ENCODE results near the gene GPR87. TPM values are rescaled to one million over a fixed set of nuclear protein-coding genes. Genes with fewer than 3 reads are reported as not detected.

GPR87 gene
- total RNA-seq, 1 donor from 2014 or later: not detected

DNA sequence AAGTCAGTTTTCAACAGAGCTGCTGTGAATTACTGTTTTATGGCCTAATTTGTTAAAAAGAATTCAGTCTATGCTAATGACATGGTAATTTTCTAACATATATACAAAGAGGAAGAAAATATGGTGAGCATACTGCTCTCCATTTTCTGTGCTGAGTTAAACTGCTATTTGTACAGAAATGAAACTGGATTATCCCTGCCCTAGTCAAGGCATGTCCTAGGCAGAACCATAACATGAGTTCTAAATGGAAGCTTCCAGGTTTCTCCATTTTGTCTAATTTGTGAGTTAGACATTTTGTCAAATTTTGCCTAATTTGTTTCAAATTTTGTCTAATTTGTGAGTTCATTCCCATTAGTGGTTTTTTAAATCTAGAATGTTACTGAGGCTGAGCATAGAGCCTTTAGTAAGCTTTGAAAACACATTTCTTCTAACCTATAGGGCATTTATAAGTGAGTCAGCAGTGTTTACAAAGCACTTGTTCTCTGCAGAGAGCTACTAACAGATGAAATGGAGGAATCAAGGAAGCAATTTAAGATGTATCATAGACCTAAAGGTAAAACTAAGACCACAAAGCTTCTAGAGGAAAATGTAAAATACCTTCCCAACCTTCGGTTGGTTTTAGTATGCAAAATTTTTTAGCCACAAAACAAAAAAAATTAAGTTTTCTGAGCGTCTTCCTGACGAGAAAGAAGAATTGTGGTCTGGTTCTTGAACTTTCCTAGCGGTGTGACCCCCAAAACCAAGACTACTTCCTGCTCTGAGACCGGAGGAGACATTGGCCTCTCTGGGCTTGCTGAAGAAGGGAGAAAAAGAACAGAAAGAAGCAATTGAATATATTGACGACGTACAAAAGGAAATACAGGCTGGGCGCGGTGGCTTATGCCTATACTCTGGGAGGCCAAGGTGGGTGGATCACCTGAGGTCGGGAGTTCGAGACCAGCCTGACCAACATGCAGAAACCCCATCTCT lies 48.1 kb downstream of the GPR87 start:
- Mint-ChIP-seq H3K27ac (ENCODE audit: unreplicated experiment) (no peak overlapping the region), H3K27me3 (ENCODE audit: low read depth) (no peaks in the 10 kb centered on the region), H3K4me1 (peaks cover 10% of the 10 kb centered on the region), H3K9me3 (no peaks in the 10 kb centered on the region), H3K36me3 (ENCODE audit: low read depth) (peaks cover 3% of the 10 kb centered on the region), H3K4me3 (no peak overlapping the region)
- no peak for DNase-seq (ENCODE audit: low read depth, low spot score)
- TF ChIP-seq, protein P1, sequence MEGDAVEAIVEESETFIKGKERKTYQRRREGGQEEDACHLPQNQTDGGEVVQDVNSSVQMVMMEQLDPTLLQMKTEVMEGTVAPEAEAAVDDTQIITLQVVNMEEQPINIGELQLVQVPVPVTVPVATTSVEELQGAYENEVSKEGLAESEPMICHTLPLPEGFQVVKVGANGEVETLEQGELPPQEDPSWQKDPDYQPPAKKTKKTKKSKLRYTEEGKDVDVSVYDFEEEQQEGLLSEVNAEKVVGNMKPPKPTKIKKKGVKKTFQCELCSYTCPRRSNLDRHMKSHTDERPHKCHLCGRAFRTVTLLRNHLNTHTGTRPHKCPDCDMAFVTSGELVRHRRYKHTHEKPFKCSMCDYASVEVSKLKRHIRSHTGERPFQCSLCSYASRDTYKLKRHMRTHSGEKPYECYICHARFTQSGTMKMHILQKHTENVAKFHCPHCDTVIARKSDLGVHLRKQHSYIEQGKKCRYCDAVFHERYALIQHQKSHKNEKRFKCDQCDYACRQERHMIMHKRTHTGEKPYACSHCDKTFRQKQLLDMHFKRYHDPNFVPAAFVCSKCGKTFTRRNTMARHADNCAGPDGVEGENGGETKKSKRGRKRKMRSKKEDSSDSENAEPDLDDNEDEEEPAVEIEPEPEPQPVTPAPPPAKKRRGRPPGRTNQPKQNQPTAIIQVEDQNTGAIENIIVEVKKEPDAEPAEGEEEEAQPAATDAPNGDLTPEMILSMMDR (conservative IDR thresholded peaks at IDR 0.05): no peak

DNA sequence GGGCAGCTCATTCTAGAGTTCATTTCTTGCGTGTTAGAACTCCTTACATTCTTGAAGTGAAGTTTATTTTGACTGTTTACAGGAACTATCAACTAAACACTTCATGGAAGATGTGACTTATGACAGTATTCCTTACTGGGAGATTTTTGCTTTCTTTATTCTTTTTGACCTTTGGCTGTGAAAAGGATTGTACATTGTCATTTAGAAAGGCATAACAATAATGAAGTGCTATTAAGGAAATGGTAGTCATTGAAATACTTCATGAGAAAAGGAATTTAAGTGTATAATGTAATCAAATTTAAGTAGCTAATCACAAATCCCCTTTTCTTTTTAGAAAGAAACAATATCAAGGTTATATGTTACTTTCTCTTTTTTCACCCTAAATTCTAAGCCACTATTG lies 49.6 kb downstream of the GPR87 start:
- H3K27me3 Mint-ChIP-seq (ENCODE audit: low read depth): no peaks in the 10 kb centered on the region
- H3K9me3 Mint-ChIP-seq: no peaks in the 10 kb centered on the region
- TF ChIP-seq, protein P1 (conservative IDR thresholded peaks at IDR 0.05): no peak
- H3K27ac Mint-ChIP-seq (ENCODE audit: unreplicated experiment): no peak overlapping the region
- H3K4me1 Mint-ChIP-seq: peaks cover 10% of the 10 kb centered on the region
- H3K36me3 Mint-ChIP-seq (ENCODE audit: low read depth): peaks cover 3% of the 10 kb centered on the region
- H3K4me3 Mint-ChIP-seq: no peak overlapping the region
- no peak for DNase-seq (ENCODE audit: low read depth, low spot score)

DNA sequence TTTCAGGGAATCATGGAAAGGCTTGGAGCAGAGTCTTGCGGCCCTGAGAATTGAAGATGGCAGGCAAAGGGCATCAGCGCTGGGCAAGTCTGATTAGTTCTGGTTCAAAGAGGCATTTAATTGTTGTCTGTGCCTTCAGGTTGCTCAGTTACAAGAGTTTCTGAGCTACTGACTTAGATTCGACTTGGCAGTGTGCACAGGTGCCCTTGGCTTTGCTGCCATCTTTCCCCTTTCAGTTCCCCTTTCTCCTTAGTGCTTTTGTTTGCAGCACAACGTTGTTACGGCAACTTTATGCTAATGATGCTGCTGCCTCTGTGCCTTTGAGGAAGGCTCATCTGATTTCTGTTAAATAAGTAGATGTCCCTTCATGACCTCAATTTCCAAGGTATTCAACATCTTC lies 50.8 kb downstream of the GPR87 start:
- Mint-ChIP-seq H3K9me3 (no peaks in the 10 kb centered on the region), H3K36me3 (ENCODE audit: low read depth) (peaks cover 3% of the 10 kb centered on the region), H3K4me1 (peaks cover 10% of the 10 kb centered on the region), H3K27ac (ENCODE audit: unreplicated experiment) (no peak overlapping the region), H3K27me3 (ENCODE audit: low read depth) (no peaks in the 10 kb centered on the region), H3K4me3 (no peak overlapping the region)
- no peak for DNase-seq (ENCODE audit: low read depth, low spot score)
- TF ChIP-seq, protein P1 (conservative IDR thresholded peaks at IDR 0.05): no peak

DNA sequence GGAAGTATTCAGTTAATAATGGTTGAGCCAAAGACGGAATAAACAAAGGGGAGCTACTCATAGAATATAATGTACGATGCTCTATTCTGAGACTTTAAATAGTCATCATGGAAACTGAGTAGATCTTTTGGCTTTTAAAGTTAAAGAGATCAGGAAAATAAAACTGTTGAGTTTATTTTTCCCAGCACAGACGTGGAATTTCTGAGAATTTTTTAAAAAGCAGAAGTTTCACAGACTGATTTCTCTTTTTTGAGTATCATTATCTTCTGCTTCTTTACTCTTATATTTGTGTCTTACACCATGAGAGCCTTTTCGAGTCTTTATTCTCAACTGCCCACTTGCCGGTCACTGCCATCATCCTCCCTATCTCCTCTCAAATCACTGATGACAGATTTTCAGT lies 51.5 kb downstream of the GPR87 start:
- peaks cover 10% of the 10 kb centered on the region for H3K4me1 Mint-ChIP-seq
- peaks cover 5% of the 10 kb centered on the region for H3K36me3 Mint-ChIP-seq (ENCODE audit: low read depth)
- no peak for DNase-seq (ENCODE audit: low read depth, low spot score)
- H3K27me3 Mint-ChIP-seq (ENCODE audit: low read depth): no peaks in the 10 kb centered on the region
- no peak overlapping the region for H3K4me3 Mint-ChIP-seq
- TF ChIP-seq, protein P1 (conservative IDR thresholded peaks at IDR 0.05): no peak
- no peak overlapping the region for H3K27ac Mint-ChIP-seq (ENCODE audit: unreplicated experiment)
- no peaks in the 10 kb centered on the region for H3K9me3 Mint-ChIP-seq

DNA sequence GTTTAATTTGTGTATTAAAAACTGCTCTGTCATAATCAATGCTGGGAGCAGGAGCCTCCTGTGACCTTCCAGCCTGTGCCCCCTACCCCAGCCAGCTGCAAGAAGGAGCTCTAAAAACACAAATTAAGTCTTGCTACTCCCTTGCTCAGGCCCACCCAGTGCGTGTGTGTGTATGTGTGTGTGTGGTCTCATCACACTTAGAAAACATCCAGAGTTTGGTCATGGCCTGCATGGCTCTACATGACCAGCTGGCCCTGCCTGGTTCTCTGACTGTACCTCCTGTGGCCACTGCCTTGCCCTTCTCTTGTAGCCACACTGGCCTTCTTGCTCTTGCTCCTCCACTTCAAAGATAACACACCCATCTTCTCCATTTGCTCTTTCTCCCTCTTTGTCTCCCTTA lies 52.0 kb downstream of the GPR87 start:
- H3K4me3 Mint-ChIP-seq: no peak overlapping the region
- peaks cover 10% of the 10 kb centered on the region for H3K4me1 Mint-ChIP-seq
- H3K27me3 Mint-ChIP-seq (ENCODE audit: low read depth): no peaks in the 10 kb centered on the region
- H3K36me3 Mint-ChIP-seq (ENCODE audit: low read depth): peaks cover 2% of the 10 kb centered on the region
- DNase-seq (ENCODE audit: low read depth, low spot score): no peak
- no peak overlapping the region for H3K27ac Mint-ChIP-seq (ENCODE audit: unreplicated experiment)
- no peaks in the 10 kb centered on the region for H3K9me3 Mint-ChIP-seq
- TF ChIP-seq, protein P1 (conservative IDR thresholded peaks at IDR 0.05): no peak
